GM23338 (cell line): ENCODE data around the gene CRAMP1. TPM values are rescaled to one million over a fixed set of nuclear protein-coding genes. Genes with fewer than 3 reads are reported as not detected.

Experiments used
- ATAC-seq: fragments of 200-7000 bp; cut with Tn5 transposase; 3 replicates; pipeline ENCODE4 v1.9.1; 2020
- DNase-seq: peaks from one replicate; pipeline ENCODE4 v3.0.0-alpha.2; 2015; ENCODE audit warnings: low spot score
- H2AFZ ChIP-seq: fragments of 200-600 bp; sonication (generic); 2 replicates; pipeline ENCODE4 v1.8.0; 2016; ENCODE audit warnings: antibody characterized with exemption, mild to moderate bottlenecking, moderate library complexity
- H3F3A ChIP-seq: fragments of 200-600 bp; sonication (generic); replicated peaks from 2 replicates; pipeline ENCODE4 v1.8.0; 2017; ENCODE audit warnings: antibody characterized with exemption, mixed run types, low read depth
- H3K27ac ChIP-seq: fragments of 200-600 bp; sonication (generic); 2 replicates; pipeline ENCODE4 v1.6.1; 2016; ENCODE audit warnings: low read depth
- H3K27me3 ChIP-seq: fragments of 200-600 bp; sonication (generic); 2 replicates; pipeline ENCODE4 v1.8.0; 2016; ENCODE audit warnings: mild to moderate bottlenecking, mixed run types, moderate library complexity; ENCODE audit not compliant: insufficient read depth
- H3K36me3 ChIP-seq: fragments of 200-600 bp; sonication (generic); 2 replicates; pipeline ENCODE4 v1.8.0; 2016; ENCODE audit warnings: mild to moderate bottlenecking; ENCODE audit not compliant: insufficient read depth
- H3K4me1 ChIP-seq: fragments of 200-600 bp; sonication (generic); 2 replicates; pipeline ENCODE4 v1.8.0; 2016; ENCODE audit warnings: mild to moderate bottlenecking, moderate library complexity; ENCODE audit not compliant: insufficient read depth
- H3K4me2 ChIP-seq: fragments of 200-600 bp; sonication (generic); 2 replicates; pipeline ENCODE4 v1.7.1; 2017; ENCODE audit warnings: mixed run types
- H3K4me3 ChIP-seq: fragments of 200-600 bp; sonication (generic); 2 replicates; pipeline ENCODE4 v1.6.1; 2016; ENCODE audit warnings: mixed run types
- H3K79me2 ChIP-seq: fragments of 200-600 bp; sonication (generic); replicated peaks from 2 replicates; pipeline ENCODE4 v1.8.0; 2017; ENCODE audit warnings: mild to moderate bottlenecking; ENCODE audit not compliant: insufficient read depth
- H3K9me2 ChIP-seq: fragments of 200-600 bp; sonication (generic); 2 replicates; pipeline ENCODE4 v1.8.0; 2017; ENCODE audit not compliant: insufficient read depth
- H4K20me1 ChIP-seq: fragments of 200-600 bp; sonication (generic); replicated peaks from 2 replicates; pipeline ENCODE4 v1.8.0; 2017; ENCODE audit warnings: mild to moderate bottlenecking; ENCODE audit not compliant: insufficient read depth
- H3K27ac Mint-ChIP-seq: 2 replicates; pipeline ENCODE4 v1.8.0; 2020; ENCODE audit warnings: inconsistent platforms, mild to moderate bottlenecking, moderate library complexity, mixed read lengths
- H3K27me3 Mint-ChIP-seq: 3 replicates; pipeline ENCODE4 v1.8.0; 2022; ENCODE audit warnings: low read depth, mild to moderate bottlenecking, moderate library complexity, mixed read lengths, inconsistent platforms; ENCODE audit not compliant: insufficient read depth, poor library complexity
- H3K36me3 Mint-ChIP-seq: 3 replicates; pipeline ENCODE4 v1.8.0; 2021; ENCODE audit warnings: low read depth, mild to moderate bottlenecking, inconsistent platforms, moderate library complexity, mixed read lengths
- H3K4me1 Mint-ChIP-seq: 3 replicates; pipeline ENCODE4 v1.8.0; 2020; ENCODE audit warnings: mild to moderate bottlenecking, inconsistent platforms, mixed read lengths
- H3K4me3 Mint-ChIP-seq: 3 replicates; pipeline ENCODE4 v1.8.0; 2021; ENCODE audit warnings: moderate library complexity, mild to moderate bottlenecking, inconsistent platforms, mixed read lengths
- H3K9me3 Mint-ChIP-seq: 3 replicates; pipeline ENCODE4 v1.8.0; 2020; ENCODE audit warnings: moderate library complexity, mild to moderate bottlenecking, inconsistent platforms, mixed read lengths
- CREB1 ChIP-seq: fragments of 250-450 bp; sonication (Bioruptor Pico); IDR thresholded peaks from 2 replicates; pipeline ENCODE4 v1.5.0; 2020; ENCODE audit warnings: low read depth, mild to moderate bottlenecking, moderate library complexity
- CTCF ChIP-seq, 2 experiments: fragments of 200-600 bp in 1 of 2; sonication (generic) in 1 of 2; conservative IDR thresholded peaks; 2 replicates each; pipeline versions ENCODE4 v1.5.1 to v1.6.1; 2016 to 2017; ENCODE audit warnings: antibody characterized with exemption in 2 of 2, low read depth in 2 of 2, mild to moderate bottlenecking in 2 of 2, moderate library complexity in 1 of 2
- ETS1 ChIP-seq: IDR thresholded peaks from 2 replicates; pipeline ENCODE4 v1.6.1; 2016; ENCODE audit warnings: antibody characterized with exemption
- EZH2 ChIP-seq: fragments of 200-600 bp; sonication (generic); IDR thresholded peaks from one replicate; pipeline ENCODE4 v1.8.0; 2017; ENCODE audit warnings: antibody characterized with exemption, mild to moderate bottlenecking, low read depth; ENCODE audit not compliant: unreplicated experiment
- EZH2phosphoT487 ChIP-seq: fragments of 200-600 bp; sonication (generic); IDR thresholded peaks from one replicate; pipeline ENCODE4 v1.8.1; 2018; ENCODE audit warnings: antibody characterized with exemption; ENCODE audit not compliant: unreplicated experiment
- JUNB ChIP-seq: IDR thresholded peaks from one replicate; pipeline ENCODE4 v1.6.1; 2016; ENCODE audit warnings: antibody characterized with exemption; ENCODE audit not compliant: unreplicated experiment
- NANOG ChIP-seq: IDR thresholded peaks from 2 replicates; pipeline ENCODE4 v1.6.1; 2016; ENCODE audit warnings: antibody characterized with exemption, borderline replicate concordance
- POLR2AphosphoS5 ChIP-seq: IDR thresholded peaks from 2 replicates; pipeline ENCODE4 v1.6.1; 2016; ENCODE audit warnings: antibody characterized with exemption, low read depth
- REST ChIP-seq: IDR thresholded peaks from one replicate; pipeline ENCODE4 v1.6.1; 2018; ENCODE audit warnings: antibody characterized with exemption; ENCODE audit not compliant: unreplicated experiment
- STAT1 ChIP-seq: IDR thresholded peaks from one replicate; pipeline ENCODE4 v1.6.1; 2016; ENCODE audit warnings: antibody characterized with exemption; ENCODE audit not compliant: unreplicated experiment
- ZNF114 ChIP-seq: fragments of 250-450 bp; sonication (Bioruptor Pico); IDR thresholded peaks from 2 replicates; pipeline ENCODE4 v1.5.0; 2020; ENCODE audit warnings: mild to moderate bottlenecking, moderate library complexity
- ZNF331 ChIP-seq: fragments of 250-450 bp; sonication (Bioruptor Pico); IDR thresholded peaks from 2 replicates; pipeline ENCODE4 v1.5.0; 2020; ENCODE audit warnings: low read depth, mild to moderate bottlenecking, moderate library complexity
- ZNF462 ChIP-seq: fragments of 250-450 bp; sonication (Bioruptor Pico); IDR thresholded peaks from 2 replicates; pipeline ENCODE4 v1.5.0; 2020; ENCODE audit warnings: mild to moderate bottlenecking, moderate library complexity
- polyA plus RNA-seq: library from polyadenylated mRNA; unstranded; fragments of >200 nt; fragmentation: Nextera tagmentation; extraction: Ambion mirVana; gene quantifications from 2 replicates; pipeline ENCODE4 v1.2.1, GENCODE V29; 2016
- total RNA-seq: library from RNA; depleted of rRNA; stranded (reverse); fragments of >200 nt; shearing (Covaris generic); gene quantifications from 2 replicates; pipeline ENCODE4 v1.2.3, GENCODE V29; 2014

CRAMP1 gene
- total and polyA plus RNA-seq, 2 experiments from 2014 or later = 3.4 to 16.7 TPM

GRCh38 chr16:1689853-1690252 lies 77.7 kb downstream of the CRAMP1 start:
- peaks cover 79% of the 10 kb centered on the region for H4K20me1 ChIP-seq
- H3F3A ChIP-seq = no peaks in the 10 kb centered on the region; the same call in 1 of the 2 replicates
- H3K27me3 Mint-ChIP-seq = no peaks in the 10 kb centered on the region
- H2AFZ ChIP-seq = no peak overlapping the region
- ATAC-seq (no peak), DNase-seq (no peak)
- no peak overlapping the region for H3K4me3 ChIP-seq
- H3K36me3 Mint-ChIP-seq = peaks cover 92% of the 10 kb centered on the region
- peaks cover 90% of the 10 kb centered on the region for H3K79me2 ChIP-seq
- no peaks in the 10 kb centered on the region for H3K27me3 ChIP-seq
- H3K9me3 Mint-ChIP-seq = no peaks in the 10 kb centered on the region
- no peak overlapping the region for H3K27ac ChIP-seq
- H3K4me1 ChIP-seq = no peaks in the 10 kb centered on the region
- TF ChIP-seq NANOG (no peak), CTCF (conservative IDR thresholded peaks at IDR 0.05; ENCODE audit: low read depth in 2 of 2) (no peak), EZH2phosphoT487 (no peak), EZH2 (no peak), REST (no peak), ZNF114 (no peak), ETS1 (no peak), ZNF331 (no peak), CREB1 (no peak), JUNB (no peak), POLR2AphosphoS5 (no peak), STAT1 (no peak), ZNF462 (CRISPR knock-in tag) (no peak)
- H3K4me1 Mint-ChIP-seq = no peaks in the 10 kb centered on the region
- H3K4me3 Mint-ChIP-seq = no peak overlapping the region
- 0 out of 2 replicates have a peak overlapping the region, but pooled peaks have one; percentile 78 for H3K27ac Mint-ChIP-seq
- H3K36me3 ChIP-seq = peaks cover 79% of the 10 kb centered on the region
- no peak overlapping the region for H3K4me2 ChIP-seq
- no peaks in the 10 kb centered on the region for H3K9me2 ChIP-seq
